Measurements from ENCODE around the gene PPM1K.

- TF ChIP-seq, protein P1, sequence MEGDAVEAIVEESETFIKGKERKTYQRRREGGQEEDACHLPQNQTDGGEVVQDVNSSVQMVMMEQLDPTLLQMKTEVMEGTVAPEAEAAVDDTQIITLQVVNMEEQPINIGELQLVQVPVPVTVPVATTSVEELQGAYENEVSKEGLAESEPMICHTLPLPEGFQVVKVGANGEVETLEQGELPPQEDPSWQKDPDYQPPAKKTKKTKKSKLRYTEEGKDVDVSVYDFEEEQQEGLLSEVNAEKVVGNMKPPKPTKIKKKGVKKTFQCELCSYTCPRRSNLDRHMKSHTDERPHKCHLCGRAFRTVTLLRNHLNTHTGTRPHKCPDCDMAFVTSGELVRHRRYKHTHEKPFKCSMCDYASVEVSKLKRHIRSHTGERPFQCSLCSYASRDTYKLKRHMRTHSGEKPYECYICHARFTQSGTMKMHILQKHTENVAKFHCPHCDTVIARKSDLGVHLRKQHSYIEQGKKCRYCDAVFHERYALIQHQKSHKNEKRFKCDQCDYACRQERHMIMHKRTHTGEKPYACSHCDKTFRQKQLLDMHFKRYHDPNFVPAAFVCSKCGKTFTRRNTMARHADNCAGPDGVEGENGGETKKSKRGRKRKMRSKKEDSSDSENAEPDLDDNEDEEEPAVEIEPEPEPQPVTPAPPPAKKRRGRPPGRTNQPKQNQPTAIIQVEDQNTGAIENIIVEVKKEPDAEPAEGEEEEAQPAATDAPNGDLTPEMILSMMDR (IDR thresholded peaks at IDR 0.05) = no peak
- no peak for TF ChIP-seq POLR2A (IDR thresholded peaks at IDR 0.05)
These were observed 31.2 kb upstream of the PPM1K start for GRCh38 chr4:88315460-88316017.
